IPS DF 19.7 (cell line): ENCODE data around the gene SLC2A4RG.

ENCODE experiments used
- DNase-seq: peaks from one replicate; pipeline ENCODE4 v3.0.0-alpha.2; 2013; ENCODE audit warnings: low read depth, low spot score

Gene SLC2A4RG

GRCh38 chr20:63752411-63753101 lies 13.0 kb downstream of the SLC2A4RG start:
- DNase-seq = no peak

GRCh38 chr20:63753381-63753780 lies 13.8 kb downstream of the SLC2A4RG start:
- no peak for DNase-seq

- no peak for DNase-seq
These were observed 14.4 kb downstream of the SLC2A4RG start for GRCh38 chr20:63754008-63754407.

GRCh38 chr20:63755933-63756647 lies 16.5 kb downstream of the SLC2A4RG start:
- no peak for DNase-seq

GRCh38 chr20:63756648-63756991 lies 17.0 kb downstream of the SLC2A4RG start:
- no peak for DNase-seq

GRCh38 chr20:63758152-63758551 lies 18.6 kb downstream of the SLC2A4RG start:
- DNase-seq = no peak

- no peak for DNase-seq
These were observed 19.9 kb downstream of the SLC2A4RG start for GRCh38 chr20:63759377-63759901.

- no peak for DNase-seq
These were observed 25.7 kb downstream of the SLC2A4RG start for GRCh38 chr20:63765082-63765873.

- DNase-seq = no peak
These were observed 26.3 kb downstream of the SLC2A4RG start for GRCh38 chr20:63765902-63766301.

GRCh38 chr20:63766695-63767426 lies 27.3 kb downstream of the SLC2A4RG start:
- DNase-seq = no peak

- DNase-seq = no peak
These were observed 27.9 kb downstream of the SLC2A4RG start for GRCh38 chr20:63767456-63767855.

GRCh38 chr20:63767886-63768285 lies 28.3 kb downstream of the SLC2A4RG start:
- DNase-seq = no peak

- no peak for DNase-seq
These were observed 29.3 kb downstream of the SLC2A4RG start for GRCh38 chr20:63768591-63769515.

- no peak for DNase-seq
These were observed 30.4 kb downstream of the SLC2A4RG start for GRCh38 chr20:63769891-63770474.

GRCh38 chr20:63771046-63771707 lies 31.6 kb downstream of the SLC2A4RG start:
- no peak for DNase-seq

- no peak for DNase-seq
These were observed 33.4 kb downstream of the SLC2A4RG start for GRCh38 chr20:63772781-63773518.

- DNase-seq = no peak
These were observed 34.1 kb downstream of the SLC2A4RG start for GRCh38 chr20:63773571-63774241.

- no peak for DNase-seq
These were observed 34.7 kb downstream of the SLC2A4RG start for GRCh38 chr20:63774306-63774705.
